Myocyte (in vitro differentiated cells): ENCODE data around the gene PCID2. TPM values are rescaled to one million over a fixed set of nuclear protein-coding genes. Genes with fewer than 3 reads are reported as not detected.

Source experiments
- DNase-seq: peaks from one replicate; pipeline ENCODE4 v3.0.0-alpha.2; 2012; ENCODE audit warnings: low read depth
- total RNA-seq: library from RNA; depleted of rRNA; stranded (reverse); fragments of >200 nt; gene quantifications from 2 replicates; pipeline ENCODE4 v1.2.3, GENCODE V29; 2014

PCID2 gene
- total RNA-seq, 1 donor from 2014 or later = 63.2 TPM

DNA sequence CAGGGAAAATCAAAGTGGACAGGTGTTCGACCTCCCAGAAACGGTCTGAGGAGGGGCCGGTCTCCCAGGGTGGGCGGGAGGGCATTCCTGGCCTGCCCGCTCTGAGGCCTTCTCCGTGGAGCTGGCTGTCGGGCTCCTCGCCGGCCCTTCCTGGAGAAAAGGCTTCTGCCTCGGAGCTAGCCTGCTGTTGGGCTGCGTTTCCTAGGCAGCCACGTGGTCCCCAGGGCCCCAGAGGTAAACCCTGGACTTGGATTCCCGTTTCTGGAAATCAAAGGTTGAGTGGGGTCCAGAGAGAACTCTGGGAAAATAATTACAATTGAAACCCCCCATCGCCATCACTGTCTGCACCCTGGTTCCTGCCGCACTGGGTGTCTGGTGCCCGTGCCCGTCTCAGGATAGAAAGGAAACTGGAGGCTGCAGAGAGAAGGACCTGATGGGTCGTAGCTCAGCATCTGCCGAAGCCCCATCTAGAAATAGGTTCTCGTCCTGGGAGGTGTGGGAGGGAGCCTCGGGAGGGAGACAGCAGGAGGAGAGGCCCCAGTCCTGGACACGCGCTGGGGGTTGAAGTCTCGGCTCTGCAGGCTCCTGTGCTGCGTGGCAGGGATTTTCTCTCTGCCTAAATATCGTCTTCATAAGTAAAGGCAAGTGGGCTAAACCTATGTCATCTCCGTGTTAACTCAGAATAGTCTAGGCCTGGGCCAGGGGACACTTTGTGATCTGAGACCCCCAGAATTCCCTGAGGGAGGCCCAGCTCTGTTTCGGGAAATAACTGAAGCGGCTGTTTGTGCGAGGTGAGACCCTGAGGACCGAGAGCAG lies 57.7 kb downstream of the PCID2 start:
- DNase-seq = no peak

DNA sequence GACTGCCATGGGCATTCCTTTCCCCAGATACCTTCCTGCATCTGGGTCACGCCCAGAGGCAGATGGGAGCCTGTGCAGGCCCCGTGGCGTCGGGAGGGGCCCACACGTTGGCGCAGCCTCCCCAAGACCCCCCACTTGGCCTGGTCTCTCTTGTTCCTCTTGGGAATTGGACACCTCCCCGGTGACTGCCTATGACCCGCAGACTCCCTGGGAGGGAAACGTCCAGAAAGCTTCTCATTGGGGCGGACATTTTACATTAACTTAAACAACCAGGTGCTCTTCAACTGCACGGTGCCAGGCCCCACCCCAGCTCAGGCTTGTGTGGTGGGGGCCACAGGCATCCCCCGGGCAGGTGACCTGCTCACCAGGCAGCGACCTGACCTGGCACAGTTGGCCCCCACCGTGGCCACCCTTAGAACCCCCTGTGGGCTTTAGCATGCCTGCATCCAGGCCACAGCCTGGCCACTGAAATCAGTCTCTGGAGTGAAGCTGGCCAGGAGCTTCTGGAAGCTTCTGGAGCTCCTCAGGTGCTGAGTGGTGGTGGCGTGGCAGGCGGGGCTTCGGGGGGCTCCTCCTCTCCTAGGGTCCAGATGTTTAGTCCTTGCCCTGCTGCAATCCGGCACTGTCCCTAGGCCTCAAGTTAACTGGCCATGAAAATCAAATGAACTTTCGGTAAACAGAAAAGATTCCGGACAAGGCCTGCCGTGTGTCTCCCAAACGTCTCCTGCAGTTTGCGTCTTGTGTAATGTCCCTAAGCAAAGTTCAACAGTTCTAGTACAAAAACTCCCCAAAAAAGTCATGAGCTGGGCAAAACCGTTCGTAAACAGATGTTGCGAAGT lies 58.5 kb downstream of the PCID2 start:
- DNase-seq = no peak

DNA sequence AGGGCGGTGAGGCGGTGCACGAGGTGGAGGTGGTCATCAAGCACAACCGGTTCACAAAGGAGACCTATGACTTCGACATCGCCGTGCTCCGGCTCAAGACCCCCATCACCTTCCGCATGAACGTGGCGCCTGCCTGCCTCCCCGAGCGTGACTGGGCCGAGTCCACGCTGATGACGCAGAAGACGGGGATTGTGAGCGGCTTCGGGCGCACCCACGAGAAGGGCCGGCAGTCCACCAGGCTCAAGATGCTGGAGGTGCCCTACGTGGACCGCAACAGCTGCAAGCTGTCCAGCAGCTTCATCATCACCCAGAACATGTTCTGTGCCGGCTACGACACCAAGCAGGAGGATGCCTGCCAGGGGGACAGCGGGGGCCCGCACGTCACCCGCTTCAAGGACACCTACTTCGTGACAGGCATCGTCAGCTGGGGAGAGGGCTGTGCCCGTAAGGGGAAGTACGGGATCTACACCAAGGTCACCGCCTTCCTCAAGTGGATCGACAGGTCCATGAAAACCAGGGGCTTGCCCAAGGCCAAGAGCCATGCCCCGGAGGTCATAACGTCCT lies 59.4 kb downstream of the PCID2 start:
- no peak for DNase-seq

DNA sequence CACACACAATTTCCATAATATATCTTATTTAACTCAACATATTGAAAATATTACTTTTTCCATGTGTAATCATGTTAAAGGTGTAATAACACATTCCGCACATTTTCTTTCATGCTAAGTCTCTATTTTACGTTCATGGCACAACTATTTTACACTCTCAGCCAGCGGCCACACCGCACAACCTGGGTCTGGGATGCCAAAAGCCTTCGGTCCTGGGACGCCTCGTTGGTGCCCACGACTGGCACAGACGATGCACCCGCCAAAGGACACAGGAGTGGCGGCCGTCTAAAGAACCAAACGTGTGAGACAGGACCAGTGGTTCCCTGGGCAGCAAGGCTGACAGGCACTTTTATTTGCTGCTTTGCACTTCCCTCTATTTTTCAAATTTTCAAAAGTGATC lies 60.1 kb downstream of the PCID2 start:
- DNase-seq = no peak

DNA sequence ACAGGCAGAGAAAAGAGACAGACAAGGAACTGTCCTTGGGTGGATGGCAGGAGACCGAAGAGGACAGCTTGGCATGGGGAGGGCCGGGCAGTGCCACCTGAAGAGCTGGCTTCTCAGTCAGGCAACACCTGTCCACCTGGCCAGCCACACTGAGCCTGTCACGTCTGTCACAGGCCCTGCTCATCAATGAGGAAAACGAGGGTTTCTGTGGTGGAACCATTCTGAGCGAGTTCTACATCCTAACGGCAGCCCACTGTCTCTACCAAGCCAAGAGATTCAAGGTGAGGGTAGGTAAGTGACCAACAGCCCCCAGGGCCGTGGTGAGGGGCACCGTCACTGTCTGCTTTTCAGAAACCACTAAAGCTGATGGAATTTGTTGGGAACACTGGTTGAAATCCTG lies 61.3 kb downstream of the PCID2 start:
- DNase-seq = no peak

DNA sequence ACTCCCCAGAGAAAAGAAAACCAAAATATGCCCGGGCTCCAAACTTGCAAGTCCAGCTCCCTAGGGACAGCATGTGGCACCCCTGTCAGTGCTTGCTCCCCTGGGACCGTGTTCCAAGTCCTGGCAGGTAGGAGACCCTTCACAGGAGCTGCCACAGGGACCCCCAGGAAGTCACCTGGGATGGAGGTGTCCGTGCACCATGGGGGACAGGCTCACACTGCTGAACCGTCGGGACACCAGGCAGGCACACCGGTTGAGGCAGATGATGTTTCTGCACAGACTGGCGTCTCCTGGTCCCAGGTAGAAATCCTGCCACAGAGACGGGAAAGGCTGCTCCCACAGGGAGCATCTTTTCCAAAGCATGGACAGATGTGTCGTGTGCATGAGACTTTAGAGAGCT lies 61.7 kb downstream of the PCID2 start:
- no peak for DNase-seq

DNA sequence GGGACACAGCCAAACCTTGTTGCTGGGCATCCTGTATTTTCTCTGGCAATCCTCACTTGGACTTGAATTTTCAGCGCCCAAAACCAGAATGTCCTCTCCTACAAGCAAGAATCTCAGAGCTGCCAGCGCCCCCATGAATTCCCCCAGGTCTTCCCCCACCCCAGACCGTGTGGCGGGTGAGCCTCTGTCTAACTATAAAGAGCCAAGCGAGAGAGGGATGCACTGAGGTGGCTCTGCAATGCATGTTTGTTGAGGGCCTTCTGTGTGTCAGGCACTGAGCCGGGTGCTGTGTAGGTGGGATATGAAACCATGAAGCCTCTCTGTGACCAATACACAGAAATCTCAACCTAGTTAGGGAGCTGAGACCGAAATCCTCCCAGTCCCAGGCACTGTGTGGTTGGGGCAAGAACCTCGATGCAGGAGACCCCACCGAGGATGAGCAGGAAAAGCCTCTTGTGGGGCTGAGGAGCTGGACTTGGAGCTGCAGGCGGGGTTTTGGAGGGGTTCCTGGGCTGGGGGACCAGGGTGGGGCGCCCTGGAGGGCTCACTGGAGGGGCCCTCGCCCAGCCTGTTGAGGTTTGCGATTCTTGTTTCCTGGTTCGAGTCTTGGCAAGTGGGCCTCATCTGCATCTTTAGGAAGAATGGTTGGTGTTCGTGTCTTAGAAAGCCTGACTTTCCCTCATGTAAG lies 62.4 kb downstream of the PCID2 start:
- no peak for DNase-seq

DNA sequence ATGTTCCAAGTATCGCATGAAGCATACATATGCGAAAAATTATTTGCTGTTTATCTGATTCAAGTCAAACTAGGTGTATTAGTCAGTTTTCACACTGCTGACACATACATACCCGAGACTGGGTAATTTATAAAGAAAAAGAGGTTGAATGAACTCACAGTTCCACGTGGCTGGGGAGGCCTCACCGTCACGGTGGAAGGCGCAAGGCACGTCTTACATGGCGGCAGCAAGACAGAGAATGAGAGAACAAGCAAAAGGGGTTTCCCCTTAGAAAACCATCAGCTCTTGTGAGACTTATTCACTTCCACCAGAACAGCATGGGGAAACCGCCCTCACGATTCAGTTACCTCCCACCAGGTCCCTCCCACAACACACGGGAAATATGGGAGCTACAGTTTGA lies 63.0 kb downstream of the PCID2 start:
- no peak for DNase-seq

DNA sequence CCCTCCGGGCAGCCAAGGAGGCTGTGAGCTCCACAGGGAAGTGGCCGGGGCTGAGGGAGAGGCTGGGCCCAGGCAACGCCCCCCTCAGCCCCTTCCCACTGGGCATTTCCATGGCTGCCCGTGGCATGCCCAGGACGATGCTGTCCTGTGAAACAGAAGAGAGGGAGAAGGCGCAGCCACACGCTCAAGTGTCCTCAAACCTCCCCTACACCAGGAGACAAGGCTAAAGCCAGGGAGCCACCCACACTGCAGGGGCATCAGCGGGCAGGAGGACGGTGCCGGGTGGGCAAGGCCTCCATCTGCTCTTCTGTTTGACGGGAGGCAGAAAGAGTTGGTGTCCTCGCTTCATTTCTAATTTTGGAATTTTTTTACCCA lies 64.2 kb downstream of the PCID2 start:
- DNase-seq = no peak

DNA sequence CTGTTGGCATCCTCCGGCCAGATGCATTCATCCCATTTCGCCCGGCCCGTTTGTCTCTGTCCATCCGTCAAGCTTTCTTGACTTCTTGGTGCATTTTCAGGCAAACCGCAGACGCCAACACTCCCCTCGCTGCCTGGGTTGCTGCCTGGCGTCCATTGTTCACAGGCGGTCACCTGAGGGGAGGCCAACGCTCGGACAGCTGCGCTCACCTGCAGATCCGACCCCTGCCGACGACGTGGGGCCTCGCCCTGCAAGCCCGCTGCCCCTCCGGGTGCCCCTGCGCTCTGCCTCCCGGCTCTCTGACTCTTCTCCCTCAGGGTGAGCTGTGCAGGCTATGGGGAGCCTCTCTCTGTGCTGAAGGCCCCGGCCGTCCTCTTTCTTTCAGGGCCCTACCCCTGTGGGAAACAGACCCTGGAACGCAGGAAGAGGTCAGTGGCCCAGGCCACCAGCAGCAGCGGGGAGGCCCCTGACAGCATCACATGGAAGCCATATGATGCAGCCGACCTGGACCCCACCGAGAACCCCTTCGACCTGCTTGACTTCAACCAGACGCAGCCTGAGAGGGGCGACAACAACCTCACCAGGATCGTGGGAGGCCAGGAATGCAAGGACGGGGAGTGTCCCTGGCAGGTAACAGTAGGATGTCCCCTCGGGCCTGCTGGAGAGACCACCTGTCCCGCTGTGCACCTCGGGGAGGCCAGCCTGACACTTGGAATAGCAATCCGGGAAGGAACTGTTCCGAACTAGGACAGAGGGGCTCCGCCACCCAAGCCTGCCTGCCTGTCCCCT lies 64.8 kb downstream of the PCID2 start:
- no peak for DNase-seq

DNA sequence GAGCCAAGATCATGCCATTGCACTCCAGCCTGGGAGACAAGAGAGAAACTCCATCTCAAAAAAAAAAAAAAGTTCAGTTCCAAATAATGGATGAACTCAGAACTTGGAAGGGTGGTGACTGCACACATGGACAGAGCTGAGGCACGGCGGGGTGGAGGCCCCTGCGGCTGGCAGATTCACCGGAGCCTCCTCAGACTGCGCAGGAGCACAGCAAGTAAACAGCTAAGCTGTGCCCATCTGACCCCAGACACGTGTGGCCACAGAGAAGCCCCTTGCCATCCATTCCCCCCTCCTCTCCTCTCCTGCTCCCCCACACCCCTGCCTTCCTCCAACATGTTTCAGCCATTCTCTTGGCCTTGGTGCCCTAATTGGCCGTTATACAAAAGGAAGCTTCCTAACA lies 65.6 kb downstream of the PCID2 start:
- DNase-seq = no peak

DNA sequence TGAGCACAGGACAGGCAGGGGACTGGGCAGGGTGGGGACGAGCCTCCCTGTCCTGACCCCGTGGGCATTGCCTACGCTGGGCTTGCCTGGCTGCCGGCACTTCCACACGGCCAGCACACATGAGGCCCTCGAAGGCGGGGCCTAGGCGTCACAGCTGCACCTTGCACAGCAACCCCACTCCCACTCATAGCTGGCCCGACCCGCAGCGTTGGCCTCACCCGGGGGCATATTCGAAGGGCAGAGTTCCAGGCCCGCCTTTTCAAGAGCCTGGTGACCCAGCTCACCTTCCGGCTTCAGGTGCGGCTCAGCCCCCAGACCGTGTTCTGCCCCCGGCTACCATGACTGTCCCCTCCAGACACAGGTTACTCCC lies 66.9 kb downstream of the PCID2 start:
- no peak for DNase-seq

DNA sequence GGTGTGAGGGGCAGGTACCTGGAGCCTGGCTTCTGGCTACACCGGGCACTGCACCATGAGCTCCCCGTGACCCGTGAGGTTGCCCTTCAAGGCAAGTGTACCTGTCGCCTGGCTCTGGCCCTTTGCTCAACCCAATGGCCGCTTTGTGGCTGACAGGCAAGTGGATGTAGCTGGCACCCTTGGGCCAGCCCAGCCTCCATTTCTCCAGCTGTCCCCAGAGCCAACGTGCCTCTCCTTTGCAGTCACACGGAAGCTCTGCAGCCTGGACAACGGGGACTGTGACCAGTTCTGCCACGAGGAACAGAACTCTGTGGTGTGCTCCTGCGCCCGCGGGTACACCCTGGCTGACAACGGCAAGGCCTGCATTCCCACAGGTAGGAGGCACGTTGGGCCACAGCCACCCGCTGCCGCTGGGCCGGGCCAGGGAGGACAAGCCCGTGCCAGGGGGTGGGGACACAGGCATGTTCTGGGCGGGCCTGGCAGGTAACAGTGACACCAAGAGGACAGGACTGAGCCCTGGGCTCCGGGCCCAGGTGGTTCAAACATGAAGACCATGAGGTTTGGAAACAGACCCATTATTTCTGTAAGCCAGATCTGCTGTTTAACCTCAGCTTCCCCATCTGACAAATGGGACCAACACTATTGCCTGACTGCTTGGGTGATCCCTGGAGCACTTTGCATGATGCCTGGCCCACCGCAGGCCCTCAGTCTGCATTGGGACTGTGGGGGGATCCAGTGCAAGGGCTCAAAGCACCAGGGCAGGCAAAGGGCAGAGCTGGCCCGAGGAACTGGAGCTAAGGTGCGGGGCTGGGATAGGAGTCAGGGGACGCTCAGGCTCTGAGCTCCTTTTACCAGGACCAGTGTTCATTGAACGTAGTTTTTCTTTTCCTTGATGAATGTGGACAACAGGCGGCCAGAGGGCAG lies 67.5 kb downstream of the PCID2 start:
- no peak for DNase-seq

DNA sequence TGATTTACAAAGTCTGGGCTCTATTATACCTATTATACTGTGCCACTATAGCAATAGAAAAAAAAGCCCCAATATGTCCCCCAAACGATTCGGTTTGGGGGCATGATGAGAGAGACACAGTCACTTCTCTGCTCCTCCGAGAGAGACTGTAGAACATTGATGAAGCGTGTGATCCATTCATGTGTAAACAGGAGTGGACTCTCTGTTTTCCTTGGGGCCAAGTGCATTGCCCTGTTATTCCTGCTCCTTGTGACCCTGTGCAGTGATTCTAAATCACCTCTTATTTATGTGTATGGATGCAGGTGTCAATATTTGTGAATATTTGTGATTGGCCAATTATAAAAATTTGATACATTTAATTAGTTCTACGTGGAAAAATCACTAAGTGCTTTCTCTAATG lies 68.9 kb downstream of the PCID2 start:
- DNase-seq = no peak

DNA sequence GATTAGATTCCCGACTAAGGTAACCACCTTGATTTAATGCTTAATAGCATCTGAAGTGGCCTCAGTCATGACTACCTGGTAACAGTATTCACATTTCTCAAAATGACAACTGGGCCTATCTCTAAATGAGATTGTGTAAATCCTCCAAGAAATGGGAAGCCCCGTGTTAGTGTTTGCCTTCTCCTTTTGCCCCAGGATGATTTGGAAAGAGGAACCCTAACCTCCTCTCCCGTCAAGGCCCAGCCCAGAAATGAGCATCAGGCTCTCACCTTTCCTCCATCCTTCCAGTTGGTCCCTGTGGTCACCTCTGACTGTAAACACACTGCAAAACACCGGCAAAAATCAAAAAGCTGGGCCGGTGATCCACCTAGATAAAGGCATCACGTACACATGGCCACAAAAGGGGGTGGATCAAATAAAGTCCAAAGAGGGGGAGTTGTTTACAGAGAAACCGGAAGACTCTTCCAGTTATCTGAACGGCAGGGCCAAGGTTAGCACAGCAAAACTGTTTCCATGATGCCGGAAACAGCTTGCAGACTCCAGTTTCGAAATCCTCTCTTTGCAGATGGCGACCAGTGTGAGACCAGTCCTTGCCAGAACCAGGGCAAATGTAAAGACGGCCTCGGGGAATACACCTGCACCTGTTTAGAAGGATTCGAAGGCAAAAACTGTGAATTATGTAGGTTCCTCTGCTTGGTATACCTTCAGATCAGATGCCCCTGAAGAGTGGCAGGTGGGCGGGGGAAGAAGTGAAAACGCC lies 69.5 kb downstream of the PCID2 start:
- no peak for DNase-seq

DNA sequence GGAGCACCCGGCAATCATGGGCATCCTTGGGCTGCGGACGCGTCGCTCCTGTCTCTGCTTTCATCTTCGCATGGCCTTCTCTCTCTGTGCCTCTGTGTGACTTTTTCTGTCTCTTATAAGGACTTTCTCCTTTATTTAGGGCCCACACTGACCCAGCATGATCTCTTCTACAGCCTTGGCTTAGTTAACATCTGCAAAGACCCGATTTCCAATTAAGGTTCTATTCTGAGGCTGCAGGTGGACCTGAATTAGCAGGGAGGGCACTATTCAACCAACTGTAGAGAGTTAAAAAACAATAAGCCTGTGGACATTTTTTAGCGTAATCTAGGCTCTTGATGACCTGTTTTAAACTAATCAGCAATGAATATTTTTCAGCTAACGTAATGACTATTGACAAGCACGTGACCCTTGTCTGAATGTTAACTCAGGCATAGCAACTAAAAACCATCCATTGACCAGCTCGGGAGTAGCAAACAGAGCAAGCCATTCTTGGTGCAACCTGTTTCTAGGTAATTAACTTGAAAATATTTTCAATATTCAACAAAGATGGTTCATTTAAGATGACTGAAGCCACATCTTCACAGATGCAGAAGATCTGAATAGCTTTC lies 70.7 kb downstream of the PCID2 start:
- DNase-seq = no peak

DNA sequence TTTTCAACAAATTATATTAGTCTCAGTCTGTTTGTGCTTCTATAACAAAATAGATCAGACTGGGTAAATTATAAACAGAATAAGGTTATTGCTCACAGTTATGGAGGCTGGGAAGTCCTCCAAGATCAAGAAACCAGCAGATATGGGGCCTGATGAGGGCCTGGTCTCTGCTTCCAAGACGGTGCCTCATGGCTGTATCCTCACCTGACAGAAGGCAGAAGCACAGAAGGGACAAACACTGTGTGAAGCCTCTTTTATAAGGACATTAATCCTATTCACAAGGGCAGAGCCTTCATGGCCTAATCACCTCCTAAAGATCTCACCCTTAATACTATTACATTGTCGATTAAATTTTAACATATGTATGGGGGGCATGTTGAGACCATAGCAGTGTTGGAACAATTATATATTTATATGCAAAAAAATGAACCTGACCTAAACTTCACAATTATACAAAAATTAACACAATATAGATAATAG lies 73.1 kb downstream of the PCID2 start:
- DNase-seq = no peak

DNA sequence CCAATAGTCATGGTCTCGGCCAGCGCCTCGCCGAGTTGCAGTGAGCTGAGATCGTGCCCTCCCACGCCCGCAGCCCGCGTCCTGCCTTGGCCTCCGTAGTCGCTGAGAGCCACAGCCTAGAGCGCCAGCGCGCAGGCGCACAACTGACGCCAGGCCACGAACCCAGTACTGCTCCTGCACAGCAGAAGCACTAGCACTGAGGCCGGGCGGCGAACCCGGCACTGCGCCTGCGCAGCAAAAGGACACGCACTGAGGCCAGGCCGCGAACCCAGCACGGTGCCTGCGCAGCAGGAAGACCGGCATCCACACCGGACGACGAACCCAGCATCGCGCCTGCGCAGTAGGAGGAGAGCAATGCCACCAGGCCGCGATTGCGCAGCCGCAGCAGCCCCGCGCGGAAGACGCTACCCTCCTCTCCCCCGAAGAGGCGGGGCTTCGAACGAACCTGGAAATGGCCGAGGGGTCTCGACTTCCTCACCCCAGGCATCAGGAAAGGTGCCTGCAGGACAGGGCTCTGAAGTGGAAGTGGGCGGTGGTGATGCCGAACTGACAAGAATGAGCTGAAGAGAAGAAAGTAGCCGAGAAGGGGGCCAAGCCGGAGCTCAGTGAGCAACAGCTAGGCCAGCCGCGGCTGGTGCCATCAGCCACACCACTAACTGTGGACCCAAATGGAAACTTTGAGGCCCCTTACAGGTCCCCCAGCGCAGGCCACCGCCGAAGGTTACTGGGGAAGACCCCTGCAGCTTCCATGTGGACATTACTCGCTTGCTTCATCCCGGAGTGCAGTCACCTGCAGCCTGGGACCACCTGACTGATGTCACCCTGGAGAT lies 78.3 kb downstream of the PCID2 start:
- no peak for DNase-seq
